Activated CD8-positive, alpha-beta memory T cell treated with anti-CD3 and anti-CD28 coated beads, Interleukin-2, amount 10 ng/mL, durations not matched to agents 7 days and 5 days (primary cell): ENCODE results near the gene SDK1. TPM values are rescaled to one million over a fixed set of nuclear protein-coding genes. Genes with fewer than 3 reads are reported as not detected.

Source experiments
- ATAC-seq: fragments of 150-1000 bp; cut with Tn5 transposase; one replicate; pipeline ENCODE4 v1.10.0; 2021; ENCODE audit warnings: moderate library complexity
- CTCF ChIA-PET: fragments of 350-600 bp; sonication (Branson Sonifier 250); formaldehyde crosslinking; loops from one replicate; lab custom pipeline; 2021; ENCODE audit warnings: antibody characterized with exemption; lab: Charles Lee
- DNase-seq: peaks from one replicate; pipeline ENCODE4 v3.0.0-alpha.2; 2020
- H3K27ac Mint-ChIP-seq: one replicate; pipeline ENCODE4 v1.8.0; 2021; ENCODE audit warnings: mild to moderate bottlenecking, mixed read lengths
- H3K27me3 Mint-ChIP-seq: one replicate; pipeline ENCODE4 v1.8.0; 2021; ENCODE audit warnings: mixed read lengths
- H3K36me3 Mint-ChIP-seq: one replicate; pipeline ENCODE4 v1.8.0; 2021; ENCODE audit warnings: mild to moderate bottlenecking, mixed read lengths
- H3K4me1 Mint-ChIP-seq: one replicate; pipeline ENCODE4 v1.8.0; 2021; ENCODE audit warnings: mixed read lengths
- H3K4me3 Mint-ChIP-seq: one replicate; pipeline ENCODE4 v1.8.0; 2021; ENCODE audit warnings: mild to moderate bottlenecking, moderate library complexity, mixed read lengths
- H3K9me3 Mint-ChIP-seq: one replicate; pipeline ENCODE4 v1.8.0; 2022; ENCODE audit warnings: low read depth, mixed read lengths
- total RNA-seq, 2 experiments: library from RNA; stranded (reverse); gene quantifications; one replicate each; pipeline ENCODE4 v1.2.3, GENCODE V29; 2021

SDK1 gene
- total RNA-seq, 2 experiments from 2014 or later = 0.05 to 0.06 TPM

GRCh38 chr7:3482147-3482921 lies 181.3 kb downstream of the SDK1 start:
- no peak overlapping the region for H3K27ac Mint-ChIP-seq
- no peak for DNase-seq
- no peaks in the 10 kb centered on the region for H3K36me3 Mint-ChIP-seq
- H3K27me3 Mint-ChIP-seq = peaks cover 12% of the 10 kb centered on the region
- no peaks in the 10 kb centered on the region for H3K4me1 Mint-ChIP-seq
- no peak overlapping the region for H3K4me3 Mint-ChIP-seq
- CTCF ChIA-PET = no interaction called here
- ATAC-seq = no peak
- H3K9me3 Mint-ChIP-seq = no peaks in the 10 kb centered on the region

GRCh38 chr7:3486841-3487240 lies 185.8 kb downstream of the SDK1 start:
- H3K9me3 Mint-ChIP-seq = no peaks in the 10 kb centered on the region
- ATAC-seq (no peak), DNase-seq (no peak)
- H3K4me3 Mint-ChIP-seq = no peak overlapping the region
- no peaks in the 10 kb centered on the region for H3K4me1 Mint-ChIP-seq
- no peaks in the 10 kb centered on the region for H3K36me3 Mint-ChIP-seq
- CTCF ChIA-PET = no interaction called here
- no peak overlapping the region for H3K27ac Mint-ChIP-seq
- H3K27me3 Mint-ChIP-seq = peaks cover 17% of the 10 kb centered on the region

- Mint-ChIP-seq H3K36me3 (no peaks in the 10 kb centered on the region), H3K4me3 (no peak overlapping the region), H3K27ac (no peak overlapping the region), H3K9me3 (no peaks in the 10 kb centered on the region), H3K27me3 (peaks cover 17% of the 10 kb centered on the region), H3K4me1 (peaks cover 3% of the 10 kb centered on the region)
- DNase-seq = no peak
- ATAC-seq = no peak
- CTCF ChIA-PET = no interaction called here
Measured at GRCh38 chr7:3488829-3489228, 187.8 kb downstream of the SDK1 start.

DNA sequence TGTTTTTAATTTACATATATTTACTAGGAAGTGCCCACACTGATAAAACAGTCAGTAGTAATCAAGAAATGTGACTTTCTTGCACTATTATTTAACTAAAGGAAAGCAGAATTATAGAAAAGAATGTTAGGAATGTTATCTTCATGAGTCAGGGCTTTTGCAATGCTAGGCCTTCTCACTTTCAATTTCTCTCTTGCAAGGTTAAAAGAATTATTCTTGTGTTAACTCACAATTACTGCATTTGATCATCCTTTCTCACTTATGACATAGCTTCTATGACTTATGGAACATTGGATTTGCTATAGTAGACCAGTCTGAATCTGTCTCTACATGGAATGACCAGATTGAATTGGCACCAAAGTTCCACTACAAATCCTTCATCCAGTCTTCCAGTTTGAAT lies 192.4 kb downstream of the SDK1 start:
- peaks cover 5% of the 10 kb centered on the region for H3K27me3 Mint-ChIP-seq
- H3K4me3 Mint-ChIP-seq = no peak overlapping the region
- no peaks in the 10 kb centered on the region for H3K9me3 Mint-ChIP-seq
- no peaks in the 10 kb centered on the region for H3K36me3 Mint-ChIP-seq
- peaks cover 4% of the 10 kb centered on the region for H3K4me1 Mint-ChIP-seq
- DNase-seq = no peak
- no peak overlapping the region for H3K27ac Mint-ChIP-seq
- no peak for ATAC-seq
- CTCF ChIA-PET = no interaction called here

DNA sequence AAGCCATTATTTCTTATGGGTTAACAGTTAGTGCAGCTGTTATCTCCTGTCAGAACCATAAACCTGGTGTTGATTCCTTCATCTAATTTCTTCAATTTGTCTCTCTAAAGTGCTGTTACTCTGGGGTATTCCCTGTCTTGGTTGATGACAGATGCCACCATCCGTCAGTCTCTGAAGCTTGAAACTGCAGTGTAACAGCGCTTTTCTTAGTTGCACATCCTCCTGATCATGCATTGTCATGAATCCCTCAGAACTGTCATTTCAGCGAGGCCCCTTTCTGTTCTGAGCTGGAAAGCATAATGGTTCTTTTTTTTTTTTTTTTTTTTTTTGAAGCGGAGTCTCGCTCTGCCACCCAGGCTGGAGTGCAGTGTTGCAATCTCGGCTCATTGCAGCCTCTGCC lies 193.9 kb downstream of the SDK1 start:
- Mint-ChIP-seq H3K9me3 (peaks cover 3% of the 10 kb centered on the region), H3K4me3 (no peak overlapping the region), H3K4me1 (peaks cover 4% of the 10 kb centered on the region), H3K27me3 (peaks cover 5% of the 10 kb centered on the region), H3K27ac (no peak overlapping the region), H3K36me3 (no peaks in the 10 kb centered on the region)
- ATAC-seq (no peak), DNase-seq (no peak)
- CTCF ChIA-PET = interaction anchor here (0.7 kb wide), 1 partner anchor 22 kb away, joined by 4 read pairs; no protein-coding TSS in a partner anchor

GRCh38 chr7:3495530-3495929 lies 194.5 kb downstream of the SDK1 start:
- no peak overlapping the region for H3K4me3 Mint-ChIP-seq
- H3K27me3 Mint-ChIP-seq = peaks cover 5% of the 10 kb centered on the region
- H3K27ac Mint-ChIP-seq = no peak overlapping the region
- no peak for DNase-seq
- H3K36me3 Mint-ChIP-seq = no peaks in the 10 kb centered on the region
- H3K4me1 Mint-ChIP-seq = peaks cover 4% of the 10 kb centered on the region
- CTCF ChIA-PET = no interaction called here
- no peak for ATAC-seq
- H3K9me3 Mint-ChIP-seq = peaks cover 3% of the 10 kb centered on the region

DNA sequence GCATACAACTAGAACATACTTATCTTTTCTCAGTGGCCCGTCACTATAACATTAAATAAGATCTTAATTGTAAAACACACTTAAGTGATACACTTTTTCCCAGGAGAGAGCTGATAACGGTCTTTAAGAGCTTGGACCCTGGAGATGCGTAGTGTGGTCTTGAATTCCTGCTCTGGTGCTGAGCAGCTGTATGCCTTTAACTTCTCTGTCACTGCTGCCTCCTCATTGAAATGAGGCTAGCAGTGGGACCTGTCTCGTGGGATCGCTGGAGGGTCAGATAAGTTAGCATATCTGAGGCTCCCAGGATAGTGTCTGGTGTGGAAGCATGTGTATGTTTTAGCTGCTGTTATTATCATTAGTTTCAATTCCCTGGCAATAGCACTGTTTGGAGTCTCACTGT lies 194.9 kb downstream of the SDK1 start:
- CTCF ChIA-PET = no interaction called here
- Mint-ChIP-seq H3K36me3 (no peaks in the 10 kb centered on the region), H3K9me3 (peaks cover 3% of the 10 kb centered on the region)

DNA sequence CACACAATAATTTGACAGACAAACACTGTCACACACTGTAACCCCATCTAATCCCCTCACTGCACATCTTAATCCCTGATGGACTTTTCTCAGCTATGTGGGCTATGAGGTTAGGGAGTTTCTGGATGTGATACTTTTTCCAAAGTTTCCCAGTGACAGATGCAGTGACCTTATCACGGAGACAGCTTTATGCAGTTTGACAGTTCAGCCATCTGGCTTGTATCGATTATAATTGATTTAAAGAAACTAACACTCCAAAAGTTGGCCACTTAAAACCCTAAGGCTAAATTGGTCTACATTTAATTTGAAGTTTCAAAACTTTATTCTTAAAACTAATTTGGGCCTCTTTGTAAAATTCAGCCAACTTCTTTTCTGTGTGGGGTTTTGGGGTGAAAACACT lies 196.7 kb downstream of the SDK1 start:
- H3K9me3 Mint-ChIP-seq = peaks cover 3% of the 10 kb centered on the region
- H3K27me3 Mint-ChIP-seq = peaks cover 7% of the 10 kb centered on the region
- CTCF ChIA-PET = no interaction called here
- no peak overlapping the region for H3K4me3 Mint-ChIP-seq
- peaks cover 4% of the 10 kb centered on the region for H3K4me1 Mint-ChIP-seq
- H3K36me3 Mint-ChIP-seq = no peaks in the 10 kb centered on the region
- no peak overlapping the region for H3K27ac Mint-ChIP-seq
- DNase-seq (no peak), ATAC-seq (no peak)

More for the DNA sequence above, 194.9 kb downstream of the SDK1 start:
- Mint-ChIP-seq H3K4me3 (no peak overlapping the region), H3K27me3 (peaks cover 7% of the 10 kb centered on the region), H3K27ac (no peak overlapping the region), H3K4me1 (peaks cover 4% of the 10 kb centered on the region)
- no peak for ATAC-seq
- DNase-seq = no peak

- no peak overlapping the region for H3K27ac Mint-ChIP-seq
- no peak for ATAC-seq
- CTCF ChIA-PET = no interaction called here
- peaks cover 7% of the 10 kb centered on the region for H3K27me3 Mint-ChIP-seq
- H3K4me3 Mint-ChIP-seq = no peak overlapping the region
- no peaks in the 10 kb centered on the region for H3K36me3 Mint-ChIP-seq
- DNase-seq = no peak
- H3K4me1 Mint-ChIP-seq = no peaks in the 10 kb centered on the region
- peaks cover 7% of the 10 kb centered on the region for H3K9me3 Mint-ChIP-seq
Measured at GRCh38 chr7:3501671-3502070, 200.6 kb downstream of the SDK1 start.

DNA sequence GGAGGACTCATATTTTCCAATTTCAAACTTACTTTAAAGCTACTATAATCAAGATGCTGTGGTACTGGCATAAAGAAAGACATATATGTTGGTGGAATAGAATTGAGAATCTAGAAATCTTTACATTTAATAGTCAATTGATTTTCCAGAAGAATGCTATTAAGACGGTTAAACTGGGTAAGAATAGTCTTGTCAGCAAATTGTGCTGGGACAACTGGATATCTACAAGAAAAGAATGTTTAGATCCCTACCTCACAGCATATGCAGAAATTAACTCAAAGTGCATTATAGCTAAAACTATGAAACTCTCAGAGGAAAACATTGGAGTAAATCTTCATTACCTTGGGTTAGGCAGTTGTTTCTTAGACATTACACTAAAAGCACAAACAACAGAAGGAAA lies 203.3 kb downstream of the SDK1 start:
- H3K27ac Mint-ChIP-seq = no peak overlapping the region
- H3K4me1 Mint-ChIP-seq = no peaks in the 10 kb centered on the region
- DNase-seq = no peak
- H3K27me3 Mint-ChIP-seq = peaks cover 2% of the 10 kb centered on the region
- no peak for ATAC-seq
- peaks cover 7% of the 10 kb centered on the region for H3K9me3 Mint-ChIP-seq
- H3K36me3 Mint-ChIP-seq = no peaks in the 10 kb centered on the region
- no peak overlapping the region for H3K4me3 Mint-ChIP-seq
- CTCF ChIA-PET = no interaction called here

DNA sequence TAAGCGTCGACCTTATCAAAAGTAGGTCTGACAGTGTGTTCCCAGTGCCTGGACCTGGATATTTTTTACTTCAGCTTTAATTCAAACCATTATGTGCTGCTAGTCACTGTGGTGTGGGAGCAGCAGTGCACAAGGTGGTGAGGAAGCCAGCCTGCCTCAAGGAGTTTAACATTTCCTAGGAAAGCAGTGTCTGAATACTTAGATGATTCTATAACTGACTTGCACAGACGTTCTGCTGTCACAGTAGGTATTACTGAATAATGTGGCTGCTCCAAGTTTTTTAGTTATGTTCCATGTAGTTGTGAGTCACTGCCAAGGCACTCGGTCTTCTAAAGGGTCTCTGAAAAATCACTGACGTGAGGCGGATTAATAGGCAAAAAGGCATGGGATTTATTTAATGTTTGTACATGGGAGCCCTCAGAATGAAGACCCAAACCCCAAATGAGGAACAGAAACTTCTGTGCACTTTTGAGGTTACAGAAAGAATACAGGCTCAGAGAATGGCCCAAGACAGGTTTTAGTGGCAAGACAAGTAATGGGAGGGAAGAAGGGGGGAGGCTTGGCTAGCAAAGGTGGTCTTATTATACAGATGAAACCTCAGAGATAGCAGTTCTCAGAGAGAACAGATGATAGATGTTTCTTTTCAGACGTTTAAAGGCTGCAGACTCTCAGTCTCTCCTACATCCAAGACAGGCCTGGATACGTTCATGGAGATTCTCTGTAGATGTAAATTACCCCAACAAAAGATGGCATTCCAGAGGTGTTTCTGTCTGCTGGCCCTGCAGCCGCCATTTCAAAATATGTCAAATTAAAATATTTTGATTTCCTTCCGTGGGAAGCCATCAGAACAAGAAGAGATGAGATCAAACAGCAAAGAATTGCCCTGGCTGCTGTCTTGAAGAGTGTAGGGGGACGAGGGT lies 209.3 kb downstream of the SDK1 start:
- no peak for ATAC-seq
- Mint-ChIP-seq H3K4me1 (no peaks in the 10 kb centered on the region), H3K27me3 (peaks cover 7% of the 10 kb centered on the region), H3K27ac (no peak overlapping the region), H3K4me3 (no peak overlapping the region), H3K9me3 (peaks cover 6% of the 10 kb centered on the region), H3K36me3 (no peaks in the 10 kb centered on the region)
- DNase-seq = no peak
- CTCF ChIA-PET = no interaction called here

- CTCF ChIA-PET = interaction anchor here (0.5 to 1.5 kb wide), 2 partner anchors 8 to 23 kb away, joined by 3 to 4 read pairs; no protein-coding TSS in a partner anchor
- ATAC-seq (no peak), DNase-seq (no peak)
- H3K36me3 Mint-ChIP-seq = no peaks in the 10 kb centered on the region
- no peak overlapping the region for H3K27ac Mint-ChIP-seq
- no peaks in the 10 kb centered on the region for H3K4me1 Mint-ChIP-seq
- H3K9me3 Mint-ChIP-seq = no peaks in the 10 kb centered on the region
- no peak overlapping the region for H3K4me3 Mint-ChIP-seq
- H3K27me3 Mint-ChIP-seq = peaks cover 21% of the 10 kb centered on the region
Measured at GRCh38 chr7:3517344-3517743, 216.3 kb downstream of the SDK1 start.

GRCh38 chr7:3518546-3518945 lies 217.5 kb downstream of the SDK1 start:
- no peaks in the 10 kb centered on the region for H3K4me1 Mint-ChIP-seq
- H3K27me3 Mint-ChIP-seq = peaks cover 21% of the 10 kb centered on the region
- DNase-seq (no peak), ATAC-seq (no peak)
- no peaks in the 10 kb centered on the region for H3K9me3 Mint-ChIP-seq
- CTCF ChIA-PET = no interaction called here
- H3K27ac Mint-ChIP-seq = no peak overlapping the region
- H3K36me3 Mint-ChIP-seq = no peaks in the 10 kb centered on the region
- no peak overlapping the region for H3K4me3 Mint-ChIP-seq

DNA sequence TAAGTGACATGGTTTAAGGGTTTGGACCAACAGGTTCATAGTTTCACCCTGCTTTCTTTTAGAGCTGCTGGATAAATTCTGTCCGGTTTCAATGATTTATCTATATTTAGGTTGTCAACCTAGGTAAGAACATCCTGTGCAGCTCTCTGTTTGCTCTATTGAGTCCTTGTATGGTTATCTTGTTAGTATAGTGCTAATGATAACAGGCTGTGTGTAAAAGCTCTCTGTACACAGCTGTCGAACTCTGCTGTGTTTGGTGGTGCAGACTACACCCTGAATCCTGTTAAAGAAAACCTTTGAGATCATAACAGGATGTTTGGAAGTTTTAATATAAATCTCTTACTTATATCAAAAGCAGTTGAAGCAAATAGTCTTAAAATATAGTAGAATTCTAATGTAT lies 219.2 kb downstream of the SDK1 start:
- no peak for ATAC-seq
- CTCF ChIA-PET = no interaction called here
- Mint-ChIP-seq H3K27ac (no peak overlapping the region), H3K36me3 (no peaks in the 10 kb centered on the region), H3K4me1 (no peaks in the 10 kb centered on the region), H3K27me3 (peaks cover 15% of the 10 kb centered on the region), H3K9me3 (no peaks in the 10 kb centered on the region), H3K4me3 (no peak overlapping the region)
- no peak for DNase-seq
